WTC11 (cell line): ENCODE measurements around the gene ZXDC. TPM values are rescaled to one million over a fixed set of nuclear protein-coding genes. Genes with fewer than 3 reads are reported as not detected.

Source experiments
- ATAC-seq: fragments of 200-7000 bp; cut with Tn5 transposase; 2 replicates; pipeline ENCODE4 v1.10.0; 2021; ENCODE audit warnings: mild to moderate bottlenecking, moderate library complexity
- CTCF ChIA-PET: fragments of 300-600 bp; sonication (Branson Sonifier 250); formaldehyde crosslinking; loops from one replicate; lab custom pipeline; 2021; ENCODE audit warnings: antibody characterized with exemption; lab: Charles Lee
- POLR2A ChIA-PET: fragments of 350-600 bp; sonication (Branson Sonifier 250); formaldehyde crosslinking; loops from one replicate; lab custom pipeline; 2021; ENCODE audit warnings: antibody characterized with exemption; lab: Charles Lee
- DNase-seq: peaks from one replicate; pipeline ENCODE4 v3.0.0; 2021; ENCODE audit warnings: low spot score
- H3K27ac Mint-ChIP-seq: 2 replicates; pipeline ENCODE4 v1.8.0; 2021; ENCODE audit warnings: mixed read lengths
- H3K27me3 Mint-ChIP-seq: 2 replicates; pipeline ENCODE4 v1.8.0; 2021; ENCODE audit warnings: low read depth, mild to moderate bottlenecking, moderate library complexity, mixed read lengths
- H3K36me3 Mint-ChIP-seq: 2 replicates; pipeline ENCODE4 v1.8.0; 2021; ENCODE audit warnings: mixed read lengths
- H3K4me1 Mint-ChIP-seq: 2 replicates; pipeline ENCODE4 v1.8.0; 2022; ENCODE audit warnings: mixed read lengths
- H3K4me3 Mint-ChIP-seq: 2 replicates; pipeline ENCODE4 v1.8.0; 2021; ENCODE audit warnings: mild to moderate bottlenecking, moderate library complexity, mixed read lengths
- H3K9me3 Mint-ChIP-seq: 2 replicates; pipeline ENCODE4 v1.8.0; 2021; ENCODE audit warnings: mixed read lengths
- CREM ChIP-seq: sonication (generic); formaldehyde crosslinking; IDR thresholded peaks from 2 replicates; pipeline ENCODE4 v1.8.1; 2022; ENCODE audit warnings: mild to moderate bottlenecking, missing genetic modification reagents, moderate library complexity
- EMX1 ChIP-seq: fragments of 250-450 bp; sonication (Bioruptor Pico); IDR thresholded peaks from 2 replicates; pipeline ENCODE4 v1.8.0; 2021; ENCODE audit warnings: mild to moderate bottlenecking
- ESRRA ChIP-seq: sonication (generic); formaldehyde crosslinking; IDR thresholded peaks from 2 replicates; pipeline ENCODE4 v1.8.1; 2022; ENCODE audit warnings: mild to moderate bottlenecking, missing genetic modification reagents, borderline replicate concordance
- FOXP1 ChIP-seq: sonication (generic); formaldehyde crosslinking; IDR thresholded peaks from 2 replicates; pipeline ENCODE4 v1.8.0; 2022; ENCODE audit warnings: missing genetic modification reagents, mild to moderate bottlenecking, moderate library complexity, borderline replicate concordance
- NFE2L1 ChIP-seq: sonication (generic); formaldehyde crosslinking; IDR thresholded peaks from 2 replicates; pipeline ENCODE4 v1.8.1; 2023; ENCODE audit warnings: missing genetic modification reagents
- NR2C2 ChIP-seq: sonication (generic); formaldehyde crosslinking; IDR thresholded peaks from 2 replicates; pipeline ENCODE4 v1.8.0; 2022; ENCODE audit warnings: mild to moderate bottlenecking, missing genetic modification reagents
- RELA ChIP-seq: sonication (generic); formaldehyde crosslinking; IDR thresholded peaks from 2 replicates; pipeline ENCODE4 v1.8.1; 2022; ENCODE audit warnings: missing genetic modification reagents, mild to moderate bottlenecking, borderline replicate concordance
- SMAD3 ChIP-seq: sonication (generic); formaldehyde crosslinking; IDR thresholded peaks from 2 replicates; pipeline ENCODE4 v1.8.0; 2022; ENCODE audit warnings: missing genetic modification reagents, mild to moderate bottlenecking, borderline replicate concordance
- SP1 ChIP-seq: sonication (generic); formaldehyde crosslinking; conservative IDR thresholded peaks from 2 replicates; pipeline ENCODE4 v1.8.1; 2022; ENCODE audit warnings: missing genetic modification reagents
- TCF7 ChIP-seq: sonication (generic); formaldehyde crosslinking; IDR thresholded peaks from 2 replicates; pipeline ENCODE4 v1.8.0; 2022; ENCODE audit warnings: mild to moderate bottlenecking, low read depth, missing genetic modification reagents, moderate library complexity
- TEAD1 ChIP-seq: sonication (generic); formaldehyde crosslinking; IDR thresholded peaks from 2 replicates; pipeline ENCODE4 v1.8.0; 2022; ENCODE audit warnings: mild to moderate bottlenecking, missing genetic modification reagents
- total RNA-seq: library from RNA; stranded (reverse); gene quantifications from 3 replicates; pipeline ENCODE4 v1.2.3, GENCODE V29; 2021
- TF ChIP-seq, protein P1 (sequence below): fragments of 250-450 bp; sonication (Bioruptor Pico); IDR thresholded peaks from 2 replicates; pipeline ENCODE4 v1.9.0; 2021; ENCODE audit warnings: mild to moderate bottlenecking
- TF ChIP-seq, protein P2 (sequence below): sonication (generic); formaldehyde crosslinking; IDR thresholded peaks from 2 replicates; pipeline ENCODE4 v1.8.0; 2023; ENCODE audit warnings: missing genetic modification reagents
- TF ChIP-seq, protein P3 (sequence below): sonication (generic); formaldehyde crosslinking; IDR thresholded peaks from 2 replicates; pipeline ENCODE4 v1.8.0; 2022; ENCODE audit warnings: mild to moderate bottlenecking, missing genetic modification reagents
- TF ChIP-seq, protein P4 (sequence below): fragments of 250-450 bp; sonication (Bioruptor Pico); IDR thresholded peaks from 2 replicates; pipeline ENCODE4 v1.9.0; 2021; ENCODE audit warnings: mild to moderate bottlenecking, borderline replicate concordance
- TF ChIP-seq, protein P5 (sequence below): fragments of 200-600 bp; IDR thresholded peaks from 2 replicates; pipeline ENCODE4 v1.8.0; 2022; ENCODE audit warnings: antibody characterized with exemption

ZXDC gene
- total RNA-seq, 1 experiment from 2014 or later: 34.7 TPM

DNA sequence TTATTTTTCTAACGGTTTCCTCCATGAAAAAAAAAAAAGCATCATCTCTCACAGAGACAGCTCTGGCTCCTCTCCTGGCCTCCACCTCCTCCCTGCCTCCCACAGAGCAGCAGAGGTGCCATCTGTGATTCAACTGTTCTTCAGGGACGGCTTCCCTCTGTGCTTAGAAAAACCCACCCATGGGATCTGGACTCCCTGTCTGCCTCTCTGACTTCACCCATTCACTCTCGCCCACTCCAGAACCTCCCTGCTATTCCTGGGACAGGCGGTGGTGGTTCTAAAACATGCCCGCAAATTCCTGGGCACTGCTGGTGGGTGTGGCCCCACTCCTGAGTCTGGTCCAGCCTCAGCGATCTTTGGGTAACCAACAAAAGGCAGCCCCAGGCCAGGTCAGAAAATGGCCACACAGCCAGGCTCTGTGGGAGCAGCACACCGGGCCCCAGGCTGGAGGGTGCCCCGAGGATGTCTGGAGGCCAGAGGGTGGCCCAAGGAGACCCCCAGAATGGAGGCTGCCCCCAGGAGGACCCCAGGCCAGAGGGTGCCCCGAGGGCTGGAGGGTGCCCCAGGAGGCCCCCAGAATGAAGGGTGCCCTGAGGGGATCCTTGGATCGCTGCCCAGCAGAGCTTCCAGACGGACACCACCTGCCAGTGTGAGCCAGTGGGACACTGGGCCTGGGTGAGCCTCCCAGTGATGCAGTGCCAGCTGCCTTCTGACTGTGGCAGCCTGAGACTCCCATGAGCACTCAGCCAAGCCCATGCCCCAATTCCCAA, 45.6 kb upstream of the ZXDC start:
- ChIA-PET POLR2A (interaction anchor here (0.6 kb wide), 1 partner anchor 100 kb away, joined by 5 read pairs; no protein-coding TSS in a partner anchor), CTCF (interaction anchor here (1.9 kb wide), 1 partner anchor 9 kb away, joined by 8 read pairs; no protein-coding TSS in a partner anchor)
- Mint-ChIP-seq H3K36me3 (no peaks in the 10 kb centered on the region), H3K4me1 (peaks cover 8% of the 10 kb centered on the region), H3K27ac (no peak overlapping the region), H3K27me3 (peaks cover 23% of the 10 kb centered on the region), H3K4me3 (no peak overlapping the region), H3K9me3 (no peaks in the 10 kb centered on the region)
- TF ChIP-seq RELA (CRISPR knock-in tag): no peak
- TF ChIP-seq NR2C2 (CRISPR knock-in tag): no peak
- TF ChIP-seq CREM (CRISPR knock-in tag): no peak
- no peak for TF ChIP-seq TCF7 (CRISPR knock-in tag)
- no peak for TF ChIP-seq ESRRA (CRISPR knock-in tag)
- TF ChIP-seq, protein P1, sequence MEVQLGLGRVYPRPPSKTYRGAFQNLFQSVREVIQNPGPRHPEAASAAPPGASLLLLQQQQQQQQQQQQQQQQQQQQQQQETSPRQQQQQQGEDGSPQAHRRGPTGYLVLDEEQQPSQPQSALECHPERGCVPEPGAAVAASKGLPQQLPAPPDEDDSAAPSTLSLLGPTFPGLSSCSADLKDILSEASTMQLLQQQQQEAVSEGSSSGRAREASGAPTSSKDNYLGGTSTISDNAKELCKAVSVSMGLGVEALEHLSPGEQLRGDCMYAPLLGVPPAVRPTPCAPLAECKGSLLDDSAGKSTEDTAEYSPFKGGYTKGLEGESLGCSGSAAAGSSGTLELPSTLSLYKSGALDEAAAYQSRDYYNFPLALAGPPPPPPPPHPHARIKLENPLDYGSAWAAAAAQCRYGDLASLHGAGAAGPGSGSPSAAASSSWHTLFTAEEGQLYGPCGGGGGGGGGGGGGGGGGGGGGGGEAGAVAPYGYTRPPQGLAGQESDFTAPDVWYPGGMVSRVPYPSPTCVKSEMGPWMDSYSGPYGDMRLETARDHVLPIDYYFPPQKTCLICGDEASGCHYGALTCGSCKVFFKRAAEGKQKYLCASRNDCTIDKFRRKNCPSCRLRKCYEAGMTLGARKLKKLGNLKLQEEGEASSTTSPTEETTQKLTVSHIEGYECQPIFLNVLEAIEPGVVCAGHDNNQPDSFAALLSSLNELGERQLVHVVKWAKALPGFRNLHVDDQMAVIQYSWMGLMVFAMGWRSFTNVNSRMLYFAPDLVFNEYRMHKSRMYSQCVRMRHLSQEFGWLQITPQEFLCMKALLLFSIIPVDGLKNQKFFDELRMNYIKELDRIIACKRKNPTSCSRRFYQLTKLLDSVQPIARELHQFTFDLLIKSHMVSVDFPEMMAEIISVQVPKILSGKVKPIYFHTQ (CRISPR knock-in tag): no peak
- TF ChIP-seq, protein P2, sequence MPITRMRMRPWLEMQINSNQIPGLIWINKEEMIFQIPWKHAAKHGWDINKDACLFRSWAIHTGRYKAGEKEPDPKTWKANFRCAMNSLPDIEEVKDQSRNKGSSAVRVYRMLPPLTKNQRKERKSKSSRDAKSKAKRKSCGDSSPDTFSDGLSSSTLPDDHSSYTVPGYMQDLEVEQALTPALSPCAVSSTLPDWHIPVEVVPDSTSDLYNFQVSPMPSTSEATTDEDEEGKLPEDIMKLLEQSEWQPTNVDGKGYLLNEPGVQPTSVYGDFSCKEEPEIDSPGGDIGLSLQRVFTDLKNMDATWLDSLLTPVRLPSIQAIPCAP: no peak
- TF ChIP-seq, protein P3, sequence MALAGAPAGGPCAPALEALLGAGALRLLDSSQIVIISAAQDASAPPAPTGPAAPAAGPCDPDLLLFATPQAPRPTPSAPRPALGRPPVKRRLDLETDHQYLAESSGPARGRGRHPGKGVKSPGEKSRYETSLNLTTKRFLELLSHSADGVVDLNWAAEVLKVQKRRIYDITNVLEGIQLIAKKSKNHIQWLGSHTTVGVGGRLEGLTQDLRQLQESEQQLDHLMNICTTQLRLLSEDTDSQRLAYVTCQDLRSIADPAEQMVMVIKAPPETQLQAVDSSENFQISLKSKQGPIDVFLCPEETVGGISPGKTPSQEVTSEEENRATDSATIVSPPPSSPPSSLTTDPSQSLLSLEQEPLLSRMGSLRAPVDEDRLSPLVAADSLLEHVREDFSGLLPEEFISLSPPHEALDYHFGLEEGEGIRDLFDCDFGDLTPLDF (CRISPR knock-in tag): no peak
- TF ChIP-seq EMX1 (CRISPR knock-in tag): no peak
- TF ChIP-seq, protein P4, sequence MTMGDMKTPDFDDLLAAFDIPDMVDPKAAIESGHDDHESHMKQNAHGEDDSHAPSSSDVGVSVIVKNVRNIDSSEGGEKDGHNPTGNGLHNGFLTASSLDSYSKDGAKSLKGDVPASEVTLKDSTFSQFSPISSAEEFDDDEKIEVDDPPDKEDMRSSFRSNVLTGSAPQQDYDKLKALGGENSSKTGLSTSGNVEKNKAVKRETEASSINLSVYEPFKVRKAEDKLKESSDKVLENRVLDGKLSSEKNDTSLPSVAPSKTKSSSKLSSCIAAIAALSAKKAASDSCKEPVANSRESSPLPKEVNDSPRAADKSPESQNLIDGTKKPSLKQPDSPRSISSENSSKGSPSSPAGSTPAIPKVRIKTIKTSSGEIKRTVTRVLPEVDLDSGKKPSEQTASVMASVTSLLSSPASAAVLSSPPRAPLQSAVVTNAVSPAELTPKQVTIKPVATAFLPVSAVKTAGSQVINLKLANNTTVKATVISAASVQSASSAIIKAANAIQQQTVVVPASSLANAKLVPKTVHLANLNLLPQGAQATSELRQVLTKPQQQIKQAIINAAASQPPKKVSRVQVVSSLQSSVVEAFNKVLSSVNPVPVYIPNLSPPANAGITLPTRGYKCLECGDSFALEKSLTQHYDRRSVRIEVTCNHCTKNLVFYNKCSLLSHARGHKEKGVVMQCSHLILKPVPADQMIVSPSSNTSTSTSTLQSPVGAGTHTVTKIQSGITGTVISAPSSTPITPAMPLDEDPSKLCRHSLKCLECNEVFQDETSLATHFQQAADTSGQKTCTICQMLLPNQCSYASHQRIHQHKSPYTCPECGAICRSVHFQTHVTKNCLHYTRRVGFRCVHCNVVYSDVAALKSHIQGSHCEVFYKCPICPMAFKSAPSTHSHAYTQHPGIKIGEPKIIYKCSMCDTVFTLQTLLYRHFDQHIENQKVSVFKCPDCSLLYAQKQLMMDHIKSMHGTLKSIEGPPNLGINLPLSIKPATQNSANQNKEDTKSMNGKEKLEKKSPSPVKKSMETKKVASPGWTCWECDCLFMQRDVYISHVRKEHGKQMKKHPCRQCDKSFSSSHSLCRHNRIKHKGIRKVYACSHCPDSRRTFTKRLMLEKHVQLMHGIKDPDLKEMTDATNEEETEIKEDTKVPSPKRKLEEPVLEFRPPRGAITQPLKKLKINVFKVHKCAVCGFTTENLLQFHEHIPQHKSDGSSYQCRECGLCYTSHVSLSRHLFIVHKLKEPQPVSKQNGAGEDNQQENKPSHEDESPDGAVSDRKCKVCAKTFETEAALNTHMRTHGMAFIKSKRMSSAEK: no peak
- TF ChIP-seq FOXP1: no peak
- TF ChIP-seq SMAD3 (CRISPR knock-in tag): no peak
- no peak for TF ChIP-seq TEAD1 (CRISPR knock-in tag)
- no peak for TF ChIP-seq SP1 (CRISPR knock-in tag)
- TF ChIP-seq NFE2L1 (CRISPR knock-in tag): no peak
- TF ChIP-seq, protein P5, sequence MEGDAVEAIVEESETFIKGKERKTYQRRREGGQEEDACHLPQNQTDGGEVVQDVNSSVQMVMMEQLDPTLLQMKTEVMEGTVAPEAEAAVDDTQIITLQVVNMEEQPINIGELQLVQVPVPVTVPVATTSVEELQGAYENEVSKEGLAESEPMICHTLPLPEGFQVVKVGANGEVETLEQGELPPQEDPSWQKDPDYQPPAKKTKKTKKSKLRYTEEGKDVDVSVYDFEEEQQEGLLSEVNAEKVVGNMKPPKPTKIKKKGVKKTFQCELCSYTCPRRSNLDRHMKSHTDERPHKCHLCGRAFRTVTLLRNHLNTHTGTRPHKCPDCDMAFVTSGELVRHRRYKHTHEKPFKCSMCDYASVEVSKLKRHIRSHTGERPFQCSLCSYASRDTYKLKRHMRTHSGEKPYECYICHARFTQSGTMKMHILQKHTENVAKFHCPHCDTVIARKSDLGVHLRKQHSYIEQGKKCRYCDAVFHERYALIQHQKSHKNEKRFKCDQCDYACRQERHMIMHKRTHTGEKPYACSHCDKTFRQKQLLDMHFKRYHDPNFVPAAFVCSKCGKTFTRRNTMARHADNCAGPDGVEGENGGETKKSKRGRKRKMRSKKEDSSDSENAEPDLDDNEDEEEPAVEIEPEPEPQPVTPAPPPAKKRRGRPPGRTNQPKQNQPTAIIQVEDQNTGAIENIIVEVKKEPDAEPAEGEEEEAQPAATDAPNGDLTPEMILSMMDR: no peak
- no peak for ATAC-seq
- no peak for DNase-seq
